Epithelial cell of prostate (primary cell): Measurements from ENCODE around the gene CD34.
"Not testable (repeated sequence)": the region's sequence is repeated elsewhere in the genome, so short reads cannot be mapped to it uniquely, and the experiment has no call there.

Experiments used
- DNase-seq: peaks from one replicate; pipeline ENCODE4 v3.0.0-alpha.2; 2011; ENCODE audit warnings: low read depth, low spot score
- H3K27ac ChIP-seq: fragments of 450-650 bp; 2 replicates; pipeline ENCODE4 v1.5.1; 2017; ENCODE audit warnings: mild to moderate bottlenecking

The CD34 gene

GRCh38 chr1:207910591-207911354 is at the start of gene CD34:
CD34 (minus strand) TSS chr1:207911125; CDS start chr1:207911080, 45 bp downstream.
- H3K27ac ChIP-seq, result no peak within 1 kb of the TSS
- no peak for DNase-seq

- no peak overlapping the region for H3K27ac ChIP-seq
- no peak for DNase-seq
These were observed 49.4 kb upstream of the CD34 start for GRCh38 chr1:207960346-207960745.

GRCh38 chr1:207959910-207960309 is 49.0 kb upstream of the CD34 start:
- no peak overlapping the region for H3K27ac ChIP-seq
- DNase-seq, result no peak

GRCh38 chr1:207959141-207959825 is 48.4 kb upstream of the CD34 start:
- no peak for DNase-seq
- H3K27ac ChIP-seq, result no peak overlapping the region

- H3K27ac ChIP-seq, result no peak overlapping the region
- no peak for DNase-seq
These were observed 47.6 kb upstream of the CD34 start for GRCh38 chr1:207958376-207959139.

- no peak for DNase-seq
- H3K27ac ChIP-seq, result no peak overlapping the region
These were observed 46.1 kb upstream of the CD34 start for GRCh38 chr1:207956986-207957385.

GRCh38 chr1:207954104-207954503 is 43.2 kb upstream of the CD34 start:
- no peak for DNase-seq
- no peak overlapping the region for H3K27ac ChIP-seq

GRCh38 chr1:207952617-207953542 is 42.0 kb upstream of the CD34 start:
- no peak overlapping the region for H3K27ac ChIP-seq
- no peak for DNase-seq

GRCh38 chr1:207951652-207952051 is 40.7 kb upstream of the CD34 start:
- H3K27ac ChIP-seq, result no peak overlapping the region
- peak; percentile 18 for DNase-seq

- no peak overlapping the region for H3K27ac ChIP-seq
- no peak for DNase-seq
These were observed 39.8 kb upstream of the CD34 start for GRCh38 chr1:207950750-207951149.

GRCh38 chr1:207949571-207950195 is 38.8 kb upstream of the CD34 start:
- no peak for DNase-seq
- H3K27ac ChIP-seq, result no peak overlapping the region

- DNase-seq, result no peak
- H3K27ac ChIP-seq, result no peak overlapping the region
These were observed 37.8 kb upstream of the CD34 start for GRCh38 chr1:207948536-207949250.

GRCh38 chr1:207946756-207947155 is 35.8 kb upstream of the CD34 start:
- DNase-seq, result no peak
- H3K27ac ChIP-seq, result no peak overlapping the region

GRCh38 chr1:207944571-207944970 is 33.6 kb upstream of the CD34 start:
- H3K27ac ChIP-seq, result no peak overlapping the region
- peak; percentile 37 for DNase-seq

- not testable (repeated sequence) for DNase-seq, H3K27ac ChIP-seq
These were observed 31.4 kb upstream of the CD34 start for GRCh38 chr1:207942337-207942741.

GRCh38 chr1:207941665-207942064 is 30.7 kb upstream of the CD34 start:
- no peak overlapping the region for H3K27ac ChIP-seq
- DNase-seq, result no peak

- H3K27ac ChIP-seq, result peak overlapping the region; percentile 9
- DNase-seq, result peak; percentile 55
These were observed 27.1 kb upstream of the CD34 start for GRCh38 chr1:207938016-207938415.

GRCh38 chr1:207937204-207937603 is 26.3 kb upstream of the CD34 start:
- no peak overlapping the region for H3K27ac ChIP-seq
- no peak for DNase-seq

- DNase-seq, result no peak
- H3K27ac ChIP-seq, result no peak overlapping the region
These were observed 24.2 kb upstream of the CD34 start for GRCh38 chr1:207935166-207935583.
